SK-N-SH treated with all-trans-retinoic acid at 6 μM for 48 hours (cell line): ENCODE measurements around the gene FAM184A.

Experiments
- ATAC-seq: fragments of 200-7000 bp; cut with Tn5 transposase; 3 replicates; pipeline ENCODE4 v1.9.1; 2020; ENCODE audit warnings: mild to moderate bottlenecking, moderate library complexity
- ARNTL ChIP-seq: fragments of 450-650 bp; formaldehyde crosslinking; IDR thresholded peaks from 2 replicates; pipeline ENCODE4 v1.5.0; 2020; ENCODE audit warnings: low read depth, mild to moderate bottlenecking, moderate library complexity, borderline replicate concordance
- BACH2 ChIP-seq: fragments of 250-450 bp; sonication (Bioruptor Pico); IDR thresholded peaks from 2 replicates; pipeline ENCODE4 v1.9.0; 2021; ENCODE audit warnings: mild to moderate bottlenecking, borderline replicate concordance
- CSDC2 ChIP-seq: fragments of 250-450 bp; sonication (Bioruptor Pico); IDR thresholded peaks from 2 replicates; pipeline ENCODE4 v1.5.0; 2020; ENCODE audit warnings: mild to moderate bottlenecking, moderate library complexity
- CSRNP3 ChIP-seq: fragments of 250-450 bp; sonication (Bioruptor Pico); IDR thresholded peaks from 2 replicates; pipeline ENCODE4 v1.5.1; 2021; ENCODE audit warnings: mild to moderate bottlenecking, moderate library complexity
- ESRRG ChIP-seq: fragments of 250-450 bp; sonication (Bioruptor Pico); IDR thresholded peaks from 2 replicates; pipeline ENCODE4 v1.6.1; 2021; ENCODE audit warnings: mild to moderate bottlenecking
- GLIS3 ChIP-seq: fragments of 250-450 bp; sonication (Bioruptor Pico); IDR thresholded peaks from 2 replicates; pipeline ENCODE4 v1.5.0; 2020; ENCODE audit warnings: mild to moderate bottlenecking, moderate library complexity
- ISL1 ChIP-seq: fragments of 250-450 bp; sonication (Bioruptor Pico); IDR thresholded peaks from 2 replicates; pipeline ENCODE4 v2.1.2; 2022; ENCODE audit warnings: mild to moderate bottlenecking, moderate library complexity
- OSR1 ChIP-seq: fragments of 250-450 bp; sonication (Bioruptor Pico); IDR thresholded peaks from 2 replicates; pipeline ENCODE4 v1.8.0; 2022; ENCODE audit warnings: moderate library complexity, mild to moderate bottlenecking, inconsistent platforms
- PATZ1 ChIP-seq: fragments of 250-450 bp; sonication (Bioruptor Pico); IDR thresholded peaks from 2 replicates; pipeline ENCODE4 v1.8.0; 2020; ENCODE audit warnings: mild to moderate bottlenecking, moderate library complexity, borderline replicate concordance
- POU6F1 ChIP-seq: fragments of 250-450 bp; sonication (Bioruptor Pico); IDR thresholded peaks from 2 replicates; pipeline ENCODE4 v1.8.0; 2021; ENCODE audit warnings: low read depth, mild to moderate bottlenecking, moderate library complexity, borderline replicate concordance
- PPARA ChIP-seq: fragments of 250-450 bp; sonication (Bioruptor Pico); IDR thresholded peaks from 2 replicates; pipeline ENCODE4 v1.5.0; 2020; ENCODE audit warnings: mild to moderate bottlenecking, borderline replicate concordance
- RARB ChIP-seq: fragments of 250-450 bp; sonication (Bioruptor Pico); IDR thresholded peaks from 2 replicates; pipeline ENCODE4 v1.8.0; 2021; ENCODE audit warnings: mild to moderate bottlenecking, moderate library complexity
- SNAI2 ChIP-seq: fragments of 250-450 bp; sonication (Bioruptor Pico); IDR thresholded peaks from 2 replicates; pipeline ENCODE4 v1.5.0; 2020; ENCODE audit warnings: mild to moderate bottlenecking, moderate library complexity
- TCF4 ChIP-seq: fragments of 250-450 bp; sonication (Bioruptor Pico); IDR thresholded peaks from 2 replicates; pipeline ENCODE4 v1.8.0; 2021; ENCODE audit warnings: mild to moderate bottlenecking, moderate library complexity, borderline replicate concordance
- TOX ChIP-seq: fragments of 250-450 bp; sonication (Bioruptor Pico); IDR thresholded peaks from 2 replicates; pipeline ENCODE4 v1.8.0; 2021; ENCODE audit warnings: mild to moderate bottlenecking, moderate library complexity, borderline replicate concordance
- TSHZ2 ChIP-seq: fragments of 250-450 bp; sonication (Bioruptor Pico); IDR thresholded peaks from 2 replicates; pipeline ENCODE4 v1.5.0; 2020; ENCODE audit warnings: mild to moderate bottlenecking, moderate library complexity
- ZC3H10 ChIP-seq: fragments of 250-450 bp; sonication (Bioruptor Pico); IDR thresholded peaks from 2 replicates; pipeline ENCODE4 v1.5.1; 2021; ENCODE audit warnings: mild to moderate bottlenecking, moderate library complexity
- ZFP3 ChIP-seq: fragments of 250-450 bp; sonication (Bioruptor Pico); IDR thresholded peaks from 2 replicates; pipeline ENCODE4 v1.5.0; 2020; ENCODE audit warnings: mild to moderate bottlenecking, moderate library complexity
- ZFP30 ChIP-seq: fragments of 450-650 bp; formaldehyde crosslinking; IDR thresholded peaks from 2 replicates; pipeline ENCODE4 v1.5.0; 2022; ENCODE audit warnings: mild to moderate bottlenecking, moderate library complexity
- ZNF565 ChIP-seq: fragments of 450-650 bp; formaldehyde crosslinking; conservative IDR thresholded peaks from 2 replicates; pipeline ENCODE4 v1.5.0; 2020; ENCODE audit warnings: low read depth, mild to moderate bottlenecking, moderate library complexity
- ZNF70 ChIP-seq: fragments of 450-650 bp; formaldehyde crosslinking; IDR thresholded peaks from 2 replicates; pipeline ENCODE4 v1.5.0; 2020; ENCODE audit warnings: mild to moderate bottlenecking, moderate library complexity
- ZNF8 ChIP-seq: fragments of 450-650 bp; formaldehyde crosslinking; IDR thresholded peaks from 2 replicates; pipeline ENCODE4 v1.5.0; 2020; ENCODE audit warnings: mild to moderate bottlenecking, moderate library complexity

The FAM184A gene

GRCh38 chr6:119076173-119076572 is 2.3 kb downstream of the FAM184A start:
- TF ChIP-seq ESRRG (CRISPR knock-in tag) (no peak), ZFP30 (no peak), CSDC2 (CRISPR knock-in tag) (no peak), ZNF8 (CRISPR knock-in tag) (no peak), BACH2 (CRISPR knock-in tag) (no peak)
- no peak for ATAC-seq

GRCh38 chr6:119075200-119075981 is 3.1 kb downstream of the FAM184A start:
- ATAC-seq = no peak
- no peak for TF ChIP-seq ARNTL (CRISPR knock-in tag)
- TF ChIP-seq GLIS3 (CRISPR knock-in tag) = no peak
- TF ChIP-seq ZFP30 = no peak
- TF ChIP-seq TSHZ2 (CRISPR knock-in tag) = no peak
- no peak for TF ChIP-seq ESRRG (CRISPR knock-in tag)
- TF ChIP-seq ZC3H10 (CRISPR knock-in tag) = no peak
- TF ChIP-seq, all 23 proteins: peak for 0

- ATAC-seq = no peak
- no peak for TF ChIP-seq CSRNP3 (CRISPR knock-in tag)
- TF ChIP-seq BACH2 (CRISPR knock-in tag) = no peak
- no peak for TF ChIP-seq TCF4 (CRISPR knock-in tag)
- TF ChIP-seq ZC3H10 (CRISPR knock-in tag) = no peak
- TF ChIP-seq POU6F1 (CRISPR knock-in tag) = no peak
- TF ChIP-seq ISL1 (CRISPR knock-in tag) = no peak
- no peak for TF ChIP-seq SNAI2
- TF ChIP-seq ZFP3 = no peak
- TF ChIP-seq OSR1 (CRISPR knock-in tag) = no peak
These were observed 5.0 kb downstream of the FAM184A start for GRCh38 chr6:119073307-119074051.

GRCh38 chr6:119071576-119071975 is 6.9 kb downstream of the FAM184A start:
- no peak for ATAC-seq
- TF ChIP-seq ZFP30 (no peak), POU6F1 (CRISPR knock-in tag) (no peak)

GRCh38 chr6:119067091-119067490 is 11.4 kb downstream of the FAM184A start:
- no peak for ATAC-seq
- no peak for TF ChIP-seq ZFP3
- no peak for TF ChIP-seq ESRRG (CRISPR knock-in tag)
- no peak for TF ChIP-seq RARB (CRISPR knock-in tag)
- TF ChIP-seq PATZ1 (CRISPR knock-in tag) = no peak
- TF ChIP-seq CSDC2 (CRISPR knock-in tag) = no peak
- no peak for TF ChIP-seq ZNF70
- no peak for TF ChIP-seq ISL1 (CRISPR knock-in tag)
- no peak for TF ChIP-seq ZFP30
- TF ChIP-seq GLIS3 (CRISPR knock-in tag) = no peak
- TF ChIP-seq ZNF565 (CRISPR knock-in tag) = no peak
- TF ChIP-seq POU6F1 (CRISPR knock-in tag) = no peak
- no peak for TF ChIP-seq ZNF8 (CRISPR knock-in tag)
- no peak for TF ChIP-seq TCF4 (CRISPR knock-in tag)
- no peak for TF ChIP-seq TOX (CRISPR knock-in tag)
- no peak for TF ChIP-seq PPARA (CRISPR knock-in tag)
